Measurements from ENCODE around the gene P2RY11. TPM values are rescaled to one million over a fixed set of nuclear protein-coding genes. Genes with fewer than 3 reads are reported as not detected.
A peak's percentile ranks its signal among the peaks of the same experiment; 100 is the strongest.

Gene P2RY11
- polyA plus RNA-seq (2012; ENCODE audit: insufficient read depth, insufficient read length), result 32.0 TPM

- no peak for DNase-seq (ENCODE audit: low read depth, low spot score)
- no peak within 1 kb of the TSS for H3K4me3 ChIP-seq (ENCODE audit: low read length)
These were observed at the start of gene P2RY11 for GRCh38 chr19:10111405-10111811. TSS of gene P2RY11 (plus strand) at chr19:10111693. CDS start at chr19:10111722, 29 bp downstream.

- H3K4me3 ChIP-seq (ENCODE audit: low read length), result no peak overlapping the region
- DNase-seq (ENCODE audit: low read depth, low spot score), result no peak
These were observed 49.7 kb upstream of the P2RY11 start for GRCh38 chr19:10061717-10062310.

GRCh38 chr19:10068205-10068604 lies 43.3 kb upstream of the P2RY11 start:
- DNase-seq (ENCODE audit: low read depth, low spot score), result peak; percentile 28
- no peak overlapping the region for H3K4me3 ChIP-seq (ENCODE audit: low read length)

- no peak for DNase-seq (ENCODE audit: low read depth, low spot score)
- no peak overlapping the region for H3K4me3 ChIP-seq (ENCODE audit: low read length)
These were observed 42.4 kb upstream of the P2RY11 start for GRCh38 chr19:10069046-10069445.

- no peak for DNase-seq (ENCODE audit: low read depth, low spot score)
- H3K4me3 ChIP-seq (ENCODE audit: low read length), result no peak overlapping the region
These were observed 40.6 kb upstream of the P2RY11 start for GRCh38 chr19:10070730-10071446.

- DNase-seq (ENCODE audit: low read depth, low spot score), result peak; percentile 82
These were observed 37.3 kb upstream of the P2RY11 start for GRCh38 chr19:10074153-10074552.

GRCh38 chr19:10076535-10076934 lies 35.0 kb upstream of the P2RY11 start:
- H3K4me3 ChIP-seq (ENCODE audit: low read length), result no peak overlapping the region

More at GRCh38 chr19:10074153-10074552, 37.3 kb upstream of the P2RY11 start:
- no peak overlapping the region for H3K4me3 ChIP-seq (ENCODE audit: low read length)

GRCh38 chr19:10078329-10078728 lies 33.2 kb upstream of the P2RY11 start:
- H3K4me3 ChIP-seq (ENCODE audit: low read length), result no peak overlapping the region
- DNase-seq (ENCODE audit: low read depth, low spot score), result no peak

More at GRCh38 chr19:10076535-10076934, 35.0 kb upstream of the P2RY11 start:
- DNase-seq (ENCODE audit: low read depth, low spot score), result no peak

- no peak overlapping the region for H3K4me3 ChIP-seq (ENCODE audit: low read length)
- no peak for DNase-seq (ENCODE audit: low read depth, low spot score)
These were observed 32.5 kb upstream of the P2RY11 start for GRCh38 chr19:10079031-10079453.

- no peak for DNase-seq (ENCODE audit: low read depth, low spot score)
- no peak overlapping the region for H3K4me3 ChIP-seq (ENCODE audit: low read length)
These were observed 27.6 kb upstream of the P2RY11 start for GRCh38 chr19:10083911-10084310.

GRCh38 chr19:10084803-10085202 lies 26.7 kb upstream of the P2RY11 start:
- no peak for DNase-seq (ENCODE audit: low read depth, low spot score)
- no peak overlapping the region for H3K4me3 ChIP-seq (ENCODE audit: low read length)

- DNase-seq (ENCODE audit: low read depth, low spot score), result peak; percentile 52
- peak within 1 kb of the TSS; percentile 89 for H3K4me3 ChIP-seq (ENCODE audit: low read length)
These were observed 25.6 kb upstream of the P2RY11 start, which contains the start of gene SHFL for GRCh38 chr19:10085641-10086590. TSS of gene SHFL (plus strand) at chr19:10086317. CDS start at chr19:10086428, 111 bp downstream.

GRCh38 chr19:10086591-10087192 lies 24.8 kb upstream of the P2RY11 start:
- no peak for DNase-seq (ENCODE audit: low read depth, low spot score)
- H3K4me3 ChIP-seq (ENCODE audit: low read length), result peak overlapping the region; percentile 89

- H3K4me3 ChIP-seq (ENCODE audit: low read length), result peak overlapping the region; percentile 89
- DNase-seq (ENCODE audit: low read depth, low spot score), result no peak
These were observed 24.0 kb upstream of the P2RY11 start for GRCh38 chr19:10087296-10088061.

- no peak for DNase-seq (ENCODE audit: low read depth, low spot score)
- no peak overlapping the region for H3K4me3 ChIP-seq (ENCODE audit: low read length)
These were observed 22.4 kb upstream of the P2RY11 start for GRCh38 chr19:10088949-10089554.

GRCh38 chr19:10089801-10090375 lies 21.6 kb upstream of the P2RY11 start:
- DNase-seq (ENCODE audit: low read depth, low spot score), result no peak
- no peak overlapping the region for H3K4me3 ChIP-seq (ENCODE audit: low read length)

GRCh38 chr19:10091370-10091687 lies 20.2 kb upstream of the P2RY11 start:
- H3K4me3 ChIP-seq (ENCODE audit: low read length), result no peak overlapping the region
- DNase-seq (ENCODE audit: low read depth, low spot score), result no peak
